ENCODE results near the gene EBPL. TPM values are rescaled to one million over a fixed set of nuclear protein-coding genes. Genes with fewer than 3 reads are reported as not detected.
A peak's percentile ranks its signal among the peaks of the same experiment; 100 is the strongest.

Gene EBPL
- total RNA-seq, 4 donors from 2014 or later, result 37.6 to 81.7 (median 45.0) TPM

DNA sequence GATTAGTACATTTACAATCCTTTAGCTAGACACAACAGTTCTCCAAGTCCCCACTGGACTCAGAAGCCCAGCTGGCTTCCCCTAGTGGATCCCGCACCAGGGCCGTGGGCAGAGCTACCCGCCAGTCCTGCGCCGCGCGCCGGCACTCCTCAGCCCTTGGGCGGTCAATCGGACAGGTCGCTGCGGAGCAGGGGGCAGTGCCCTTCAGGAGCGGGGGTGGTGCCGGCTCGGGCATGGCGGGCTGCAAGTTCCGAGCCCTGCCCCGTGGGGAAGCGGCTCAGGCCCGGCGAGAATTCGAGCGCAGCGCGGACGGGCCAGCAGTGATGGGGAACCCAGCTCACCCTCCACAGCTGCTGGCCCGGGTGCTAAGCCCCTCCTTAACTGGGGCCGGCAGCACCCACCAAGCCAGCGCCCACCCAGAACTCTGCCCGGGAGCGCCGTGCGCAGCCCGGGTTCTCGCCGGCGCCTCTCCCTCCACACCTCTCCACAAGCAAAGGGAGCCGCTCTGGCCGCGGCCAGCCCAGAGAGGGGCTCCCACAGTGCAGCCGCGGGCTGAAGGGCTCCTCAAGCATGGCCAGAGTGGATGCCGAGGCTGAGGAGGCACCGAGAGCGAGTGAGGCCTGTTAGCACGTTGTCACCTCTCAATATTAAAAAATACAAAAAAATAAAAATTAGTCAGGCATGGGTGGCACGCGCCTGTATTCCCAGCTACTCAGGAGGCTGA, 12.9 kb downstream of the EBPL start:
- Histone ChIP-seq H3K27ac (no peak overlapping the region), H3K27me3 (no peaks in the 10 kb centered on the region), H3K4me1 (no peaks in the 10 kb centered on the region), H3K36me3 (peaks cover 0 to 18% of the 10 kb centered on the region in 2 donors), H3K4me3 (no peak overlapping the region), H3K9me3 (no peaks in the 10 kb centered on the region)
- TF ChIP-seq EP300 (IDR thresholded peaks at IDR 0.05) (no peak), POLR2AphosphoS5 (IDR thresholded peaks at IDR 0.05) (no peak), POLR2A (IDR thresholded peaks at IDR 0.05) (no peak)
- TF ChIP-seq, protein P1, sequence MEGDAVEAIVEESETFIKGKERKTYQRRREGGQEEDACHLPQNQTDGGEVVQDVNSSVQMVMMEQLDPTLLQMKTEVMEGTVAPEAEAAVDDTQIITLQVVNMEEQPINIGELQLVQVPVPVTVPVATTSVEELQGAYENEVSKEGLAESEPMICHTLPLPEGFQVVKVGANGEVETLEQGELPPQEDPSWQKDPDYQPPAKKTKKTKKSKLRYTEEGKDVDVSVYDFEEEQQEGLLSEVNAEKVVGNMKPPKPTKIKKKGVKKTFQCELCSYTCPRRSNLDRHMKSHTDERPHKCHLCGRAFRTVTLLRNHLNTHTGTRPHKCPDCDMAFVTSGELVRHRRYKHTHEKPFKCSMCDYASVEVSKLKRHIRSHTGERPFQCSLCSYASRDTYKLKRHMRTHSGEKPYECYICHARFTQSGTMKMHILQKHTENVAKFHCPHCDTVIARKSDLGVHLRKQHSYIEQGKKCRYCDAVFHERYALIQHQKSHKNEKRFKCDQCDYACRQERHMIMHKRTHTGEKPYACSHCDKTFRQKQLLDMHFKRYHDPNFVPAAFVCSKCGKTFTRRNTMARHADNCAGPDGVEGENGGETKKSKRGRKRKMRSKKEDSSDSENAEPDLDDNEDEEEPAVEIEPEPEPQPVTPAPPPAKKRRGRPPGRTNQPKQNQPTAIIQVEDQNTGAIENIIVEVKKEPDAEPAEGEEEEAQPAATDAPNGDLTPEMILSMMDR (IDR thresholded peaks at IDR 0.05), result no peak
- ATAC-seq, result no peak
- 100% methylated on average over 1 to 2 of the region's 48 CpGs for WGBS, 2 donors (ENCODE audit: low coverage in 1 of 2)

- Histone ChIP-seq H3K36me3 (peaks cover 0 to 18% of the 10 kb centered on the region in 2 donors), H3K4me3 (no peak overlapping the region), H3K4me1 (no peaks in the 10 kb centered on the region), H3K9me3 (no peaks in the 10 kb centered on the region), H3K27me3 (no peaks in the 10 kb centered on the region), H3K27ac (no peak overlapping the region)
- TF ChIP-seq, protein P1 (IDR thresholded peaks at IDR 0.05), result no peak
- TF ChIP-seq EP300 (IDR thresholded peaks at IDR 0.05), result no peak
- no peak for TF ChIP-seq POLR2AphosphoS5 (IDR thresholded peaks at IDR 0.05)
- no peak for TF ChIP-seq POLR2A (IDR thresholded peaks at IDR 0.05)
- ATAC-seq, result no peak
- 85 to 100% methylated on average over 5 to 6 of the region's 6 CpGs for WGBS, 2 donors (ENCODE audit: low coverage in 1 of 2)
Observed at GRCh38 chr13:49676581-49677298, 14.5 kb downstream of the EBPL start.

GRCh38 chr13:49670828-49671227, 20.5 kb downstream of the EBPL start:
- H3K36me3 ChIP-seq, result peaks cover 0 to 25% of the 10 kb centered on the region in 2 donors
- 78 to 93% methylated on average over 2 to 5 of the region's 5 CpGs for WGBS, 2 donors (ENCODE audit: low coverage in 1 of 2)
- H3K27me3 ChIP-seq, result no peaks in the 10 kb centered on the region
- ATAC-seq, result no peak
- H3K27ac ChIP-seq, result no peak overlapping the region
- no peak overlapping the region for H3K4me3 ChIP-seq
- H3K4me1 ChIP-seq, result no peaks in the 10 kb centered on the region
- H3K9me3 ChIP-seq, result no peaks in the 10 kb centered on the region
- no peak for TF ChIP-seq EP300 (IDR thresholded peaks at IDR 0.05)

- 40 to 46% methylated on average over 4 to 5 of the region's 5 CpGs for WGBS, 2 donors (ENCODE audit: low coverage in 1 of 2)
- Histone ChIP-seq H3K36me3 (peaks cover 0 to 28% of the 10 kb centered on the region in 2 donors), H3K27ac (no peak overlapping the region), H3K27me3 (no peaks in the 10 kb centered on the region), H3K4me1 (no peaks in the 10 kb centered on the region), H3K9me3 (no peaks in the 10 kb centered on the region), H3K4me3 (no peak overlapping the region)
- no peak for TF ChIP-seq POLR2A (IDR thresholded peaks at IDR 0.05)
- TF ChIP-seq, protein P1 (IDR thresholded peaks at IDR 0.05), result peak; percentile 41 to 86 (median 64)
- ATAC-seq, result peak; percentile 87
Observed at GRCh38 chr13:49669735-49670309, 21.5 kb downstream of the EBPL start.

DNA sequence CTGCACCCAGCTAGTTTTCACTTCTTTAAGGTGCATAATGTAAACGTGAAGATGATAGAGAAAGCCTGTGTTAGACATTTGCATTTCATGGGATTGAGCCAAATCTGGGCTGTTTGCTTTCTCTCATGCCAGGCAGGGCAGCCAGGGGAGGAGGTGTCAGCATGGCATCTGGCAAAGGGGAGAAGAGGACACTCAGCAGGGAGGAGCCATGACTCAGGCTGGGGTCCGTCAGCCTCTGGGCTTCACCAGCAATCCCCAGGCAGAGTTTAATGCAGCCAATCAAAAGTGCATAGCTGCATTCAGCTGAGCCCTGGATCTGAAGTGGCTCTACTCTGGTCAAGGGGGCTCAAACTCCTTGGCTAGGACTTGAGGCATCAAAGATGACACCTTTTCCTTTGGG, 23.5 kb downstream of the EBPL start:
- H3K4me1 ChIP-seq, result no peaks in the 10 kb centered on the region
- ATAC-seq, result no peak
- H3K9me3 ChIP-seq, result no peaks in the 10 kb centered on the region
- no peaks in the 10 kb centered on the region for H3K27me3 ChIP-seq
- H3K27ac ChIP-seq, result no peak overlapping the region
- no peak overlapping the region for H3K4me3 ChIP-seq
- TF ChIP-seq EP300 (IDR thresholded peaks at IDR 0.05) (no peak), POLR2AphosphoS5 (IDR thresholded peaks at IDR 0.05) (no peak), POLR2A (IDR thresholded peaks at IDR 0.05) (no peak)
- TF ChIP-seq, protein P1 (IDR thresholded peaks at IDR 0.05), result no peak
- 29% methylated on average over 1 of the region's 2 CpGs; no CpG with 5 or more reads in 1 of the 2 donors for WGBS, 2 donors (ENCODE audit: low coverage in 1 of 2)
- H3K36me3 ChIP-seq, result peaks cover 0 to 34% of the 10 kb centered on the region in 2 donors

Data from gastroesophageal sphincter (tissue), 4 donors.